HG02759 (cell line): ENCODE results near the gene PRIM1.
"Not testable (repeated sequence)": the region's sequence is repeated elsewhere in the genome, so short reads cannot be mapped to it uniquely, and the experiment has no call there.

Experiments used
- ATAC-seq: cut with Tn5 transposase; IDR thresholded peaks from one replicate; pipeline ENCODE4 v1.9.1; 2021; ENCODE audit warnings: mild to moderate bottlenecking, moderate library complexity; ENCODE audit not compliant: unreplicated experiment

PRIM1 gene

GRCh38 chr12:56751712-56752598 is at the start of gene PRIM1:
TSS of gene PRIM1 (minus strand) at chr12:56752323. CDS start at chr12:56752298, 25 bp downstream.
- ATAC-seq: peak; percentile 86

GRCh38 chr12:56800221-56800620 is 48.1 kb upstream of the PRIM1 start:
- no peak for ATAC-seq

DNA sequence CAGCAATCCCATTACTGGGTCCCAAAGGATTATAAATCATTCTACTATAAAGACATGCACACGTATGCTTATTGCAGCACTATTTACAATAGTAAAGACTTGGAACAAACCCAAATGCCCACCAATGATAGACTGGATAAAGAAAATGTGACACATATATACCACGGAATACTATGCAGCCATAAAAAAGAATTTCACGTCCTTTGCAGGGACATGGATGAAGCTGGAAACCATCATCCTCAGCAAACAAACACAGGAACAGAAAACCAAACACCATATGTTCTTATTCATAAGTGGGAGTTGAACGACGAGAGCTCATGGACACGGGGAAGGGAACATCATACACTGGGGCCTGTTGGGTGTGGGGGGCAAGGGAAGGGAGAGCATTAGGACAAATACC is 47.2 kb upstream of the PRIM1 start:
- not testable (repeated sequence) for ATAC-seq

DNA sequence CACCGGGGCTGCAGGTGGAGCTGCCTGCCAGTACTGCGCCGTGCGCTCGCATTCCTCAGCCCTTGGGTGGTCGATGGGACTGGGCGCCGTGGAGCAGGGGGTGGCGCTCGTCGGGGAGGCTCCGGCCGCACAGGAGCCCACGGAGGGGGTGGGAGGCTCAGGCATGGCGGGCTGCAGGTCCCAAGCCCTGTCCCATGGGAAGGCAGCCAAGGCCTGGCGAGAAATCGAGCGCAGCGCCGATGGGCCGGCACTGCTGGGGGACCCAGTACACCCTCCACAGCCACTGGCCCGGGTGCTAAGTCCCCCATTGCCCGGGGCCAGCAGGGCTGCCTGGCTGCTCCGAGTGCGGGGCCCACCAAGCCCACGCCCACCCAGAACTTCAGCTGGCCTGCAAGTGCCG is 43.7 kb upstream of the PRIM1 start:
- not testable (repeated sequence) for ATAC-seq

DNA sequence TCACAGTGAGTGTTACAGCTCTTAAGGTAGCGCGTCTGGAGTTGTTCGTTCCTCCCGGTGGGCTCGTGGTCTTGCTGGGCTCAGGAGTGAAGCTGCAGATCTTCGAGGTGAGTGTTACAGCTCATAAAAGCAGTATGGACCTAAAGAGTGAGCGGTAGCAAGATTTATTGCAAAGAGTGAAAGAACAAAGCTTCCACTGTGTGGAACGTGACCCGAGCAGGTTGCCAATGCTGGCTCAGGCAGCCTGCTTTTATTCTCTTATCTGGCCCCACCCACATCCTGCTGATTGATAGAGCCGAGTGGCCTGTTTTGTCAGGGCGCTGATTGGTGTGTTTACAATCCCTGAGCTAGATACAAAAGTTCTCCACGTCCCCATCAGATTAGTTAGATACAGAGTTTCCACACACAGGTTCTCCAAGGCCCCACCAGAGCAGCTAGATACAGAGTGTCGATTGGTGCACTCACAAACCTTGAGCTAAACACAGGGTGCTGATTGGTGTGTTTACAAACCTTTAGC is 43.0 kb upstream of the PRIM1 start:
- ATAC-seq: not testable (repeated sequence)

- not testable (repeated sequence) for ATAC-seq
Observed at GRCh38 chr12:56793124-56793523, 41.0 kb upstream of the PRIM1 start.

DNA sequence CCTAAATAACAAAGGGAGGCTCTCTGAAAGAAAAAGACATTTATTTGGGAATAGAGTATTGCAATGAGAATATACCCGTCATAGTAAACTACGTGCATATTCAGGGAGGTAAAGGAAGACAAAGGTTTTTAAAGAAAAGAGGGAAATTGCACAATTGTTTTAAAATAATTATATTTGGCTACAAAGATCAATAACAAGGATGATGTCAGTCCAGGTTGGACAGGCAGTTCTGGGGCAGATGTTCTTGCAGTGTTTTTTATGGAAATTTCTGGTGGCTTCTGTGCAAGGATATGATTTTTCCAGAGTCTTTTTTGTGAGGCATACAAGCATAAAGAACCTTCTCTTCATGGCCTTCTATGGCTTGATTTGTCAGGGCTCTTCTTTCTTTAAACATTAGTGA is 40.6 kb upstream of the PRIM1 start:
- ATAC-seq: no peak

GRCh38 chr12:56789429-56789828 is 37.3 kb upstream of the PRIM1 start:
- not testable (repeated sequence) for ATAC-seq

GRCh38 chr12:56787498-56787897 is 35.4 kb upstream of the PRIM1 start:
- ATAC-seq: no peak

DNA sequence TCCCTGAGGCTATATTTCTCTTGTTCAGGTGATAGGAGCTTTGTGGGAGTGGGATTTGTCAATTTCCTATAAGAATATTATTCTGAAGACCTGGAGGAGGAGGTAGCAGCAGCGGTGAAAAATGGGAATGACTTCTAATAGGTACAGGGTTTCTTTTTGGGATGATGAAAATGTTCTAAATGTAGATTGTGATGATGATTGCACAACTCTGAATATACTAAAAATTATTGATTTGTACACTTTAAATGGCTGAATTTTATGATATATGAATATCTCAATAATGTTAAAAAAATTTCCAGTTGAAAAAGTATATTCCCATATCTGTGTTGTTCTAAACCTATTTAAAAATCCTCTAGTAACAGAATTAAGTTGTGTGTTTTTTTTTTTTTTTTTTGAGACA is 33.8 kb upstream of the PRIM1 start:
- ATAC-seq: no peak

DNA sequence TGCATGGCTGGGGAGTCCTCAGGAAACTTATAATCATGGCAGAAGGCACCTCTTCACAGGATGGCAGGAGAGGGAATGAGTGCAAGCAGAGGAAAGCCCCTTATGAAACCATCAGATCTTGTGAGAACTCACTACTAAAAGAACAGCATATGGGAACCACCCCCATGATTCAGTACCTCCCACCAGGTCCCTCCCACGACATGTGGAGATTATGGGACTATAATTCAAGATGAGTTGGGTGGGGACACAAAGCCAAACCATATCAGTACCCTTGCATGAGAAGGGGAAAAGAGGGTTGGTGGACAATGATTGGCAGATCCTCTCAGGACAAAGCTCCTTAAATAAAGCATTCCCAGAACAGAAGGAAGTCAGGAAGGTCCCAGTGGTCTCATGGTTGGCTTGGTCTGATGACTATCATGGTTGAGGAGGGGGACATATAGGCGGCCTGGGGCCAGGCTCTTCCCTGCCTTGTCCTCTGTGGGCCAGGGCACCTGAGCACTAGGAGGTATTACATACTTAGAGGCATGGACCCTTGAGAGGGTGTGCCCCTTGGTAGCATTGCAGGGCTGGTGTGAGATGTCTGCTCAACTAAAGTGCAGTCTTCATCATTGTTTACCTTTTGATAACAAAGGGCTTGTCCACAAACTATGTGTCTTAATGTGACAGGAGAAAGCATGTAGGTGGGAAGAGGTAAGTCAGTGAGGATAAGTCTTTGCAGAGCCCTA is 33.2 kb upstream of the PRIM1 start:
- ATAC-seq: no peak

- ATAC-seq: no peak
Observed at GRCh38 chr12:56781726-56782125, 29.6 kb upstream of the PRIM1 start.

- no peak for ATAC-seq
Observed at GRCh38 chr12:56778756-56779155, 26.6 kb upstream of the PRIM1 start.

GRCh38 chr12:56776654-56777053 is 24.5 kb upstream of the PRIM1 start:
- ATAC-seq: no peak

DNA sequence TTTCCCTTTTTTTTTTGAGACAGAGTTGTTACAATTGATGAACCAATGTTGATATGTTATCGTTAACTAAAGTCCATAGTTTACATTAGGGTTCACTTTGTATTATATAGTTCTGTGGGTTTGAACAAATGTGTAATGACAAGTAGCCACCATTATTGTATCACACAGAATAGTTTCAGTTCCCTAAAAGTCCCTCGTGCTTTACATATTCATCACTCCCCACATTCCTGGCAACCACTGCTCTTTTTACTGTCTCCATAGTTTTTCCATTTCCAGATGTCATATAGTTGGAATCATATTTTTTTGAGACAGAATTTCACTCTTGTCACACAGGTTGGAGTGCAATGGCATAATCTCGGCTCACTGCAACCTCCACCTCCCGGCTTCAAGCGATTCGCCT is 23.5 kb upstream of the PRIM1 start:
- ATAC-seq: no peak

GRCh38 chr12:56773113-56773512 is 21.0 kb upstream of the PRIM1 start:
- no peak for ATAC-seq

GRCh38 chr12:56772625-56773024 is 20.5 kb upstream of the PRIM1 start:
- ATAC-seq: no peak

DNA sequence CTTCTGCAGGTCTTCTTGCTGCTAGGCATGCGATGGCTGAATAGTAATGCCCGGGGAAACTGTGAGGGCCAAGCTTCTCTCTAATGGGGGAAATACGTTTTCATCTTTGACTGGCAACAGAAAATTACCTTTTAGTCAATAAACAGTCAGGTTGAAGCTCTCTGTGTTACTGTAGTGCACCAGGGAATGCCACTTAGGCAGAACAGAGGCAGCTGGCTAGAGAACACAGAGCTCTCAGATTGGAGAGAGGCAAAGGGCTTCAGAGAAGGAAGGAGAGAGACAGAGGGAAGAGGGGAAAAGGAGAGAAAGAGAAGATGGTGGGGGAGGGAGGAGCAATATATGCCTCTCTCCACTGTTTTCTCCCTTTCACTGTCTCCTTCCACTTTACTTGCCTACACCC is 17.7 kb upstream of the PRIM1 start:
- ATAC-seq: no peak

GRCh38 chr12:56768424-56768823 is 16.3 kb upstream of the PRIM1 start:
- no peak for ATAC-seq

GRCh38 chr12:56766535-56766934 is 14.4 kb upstream of the PRIM1 start:
- peak; percentile 96 for ATAC-seq

- ATAC-seq: no peak
Observed at GRCh38 chr12:56763753-56764657, 11.9 kb upstream of the PRIM1 start.
